Measurements from ENCODE around the gene JMJD6. TPM values are rescaled to one million over a fixed set of nuclear protein-coding genes. Genes with fewer than 3 reads are reported as not detected.

The JMJD6 gene
- total and polyA plus RNA-seq, 2 donors from 2014 or later = 23.6 to 34.3 TPM

GRCh38 chr17:76681222-76682137, 44.9 kb downstream of the JMJD6 start:
- no peak overlapping the region for H3K9ac ChIP-seq (ENCODE audit: low read length in 3 of 3)
- H3K27me3 ChIP-seq (ENCODE audit: control insufficient read depth, insufficient read depth, low read length) = no peaks in the 10 kb centered on the region
- no peaks in the 10 kb centered on the region for H3K9me3 ChIP-seq (ENCODE audit: control insufficient read depth in 2 of 3, insufficient read depth in 1 of 3, low read length in 3 of 3)
- intact Hi-C loops (cut with DNase I) = no loop called here
- peaks cover 0 to 7% (median 0%) of the 10 kb centered on the region in 3 donors for H3K36me3 ChIP-seq (ENCODE audit: control insufficient read depth in 2 of 3, insufficient read depth in 3 of 3, low read length in 3 of 3)
- peaks cover 0 to 2% (median 0%) of the 10 kb centered on the region in 3 donors for H3K4me1 ChIP-seq (ENCODE audit: control insufficient read depth in 2 of 3, insufficient read depth in 2 of 3, low read depth in 1 of 3, low read length in 3 of 3)
- peak; percentile 85 for TF ChIP-seq CTCF (IDR thresholded peaks at IDR 0.05; ENCODE audit: borderline replicate concordance, extremely low read depth, insufficient read depth)
- H3K4me3 ChIP-seq (ENCODE audit: low read length in 3 of 3) = no peak overlapping the region
- FAIRE-seq = no peak
- no peak overlapping the region for H3K27ac ChIP-seq (ENCODE audit: low read depth in 2 of 2, low read length in 2 of 2)
- DNase-seq = peak; percentile 80 to 92 (median 90)

DNA sequence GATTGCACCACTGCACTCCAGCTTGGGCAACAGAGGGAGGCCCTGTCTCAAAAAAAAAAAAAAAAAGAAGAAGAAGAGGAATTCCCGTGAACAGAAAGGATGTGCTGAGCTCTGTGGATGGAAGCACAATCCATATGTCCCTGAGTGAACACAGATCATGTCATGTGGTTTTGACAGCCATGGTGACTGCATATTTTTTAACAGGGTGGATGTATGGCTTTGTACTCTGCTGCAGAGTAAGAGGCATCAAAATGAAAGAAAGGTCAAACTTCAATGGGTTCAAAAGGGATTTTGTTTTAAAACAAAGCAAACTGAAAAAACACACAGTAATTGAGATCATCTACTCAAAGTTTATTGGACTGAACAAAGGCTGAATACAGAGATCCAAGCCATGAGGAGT, 47.2 kb downstream of the JMJD6 start:
- Histone ChIP-seq H3K9me3 (ENCODE audit: control insufficient read depth in 2 of 3, insufficient read depth in 1 of 3, low read length in 3 of 3) (no peaks in the 10 kb centered on the region), H3K9ac (ENCODE audit: low read length in 3 of 3) (no peak overlapping the region), H3K27me3 (ENCODE audit: control insufficient read depth, insufficient read depth, low read length) (no peaks in the 10 kb centered on the region), H3K27ac (ENCODE audit: low read depth in 2 of 2, low read length in 2 of 2) (no peak overlapping the region), H3K4me1 (ENCODE audit: control insufficient read depth in 2 of 3, insufficient read depth in 2 of 3, low read depth in 1 of 3, low read length in 3 of 3) (peaks cover 0 to 2% (median 0%) of the 10 kb centered on the region in 3 donors), H3K4me3 (ENCODE audit: low read length in 3 of 3) (no peak overlapping the region), H3K36me3 (ENCODE audit: control insufficient read depth in 2 of 3, insufficient read depth in 3 of 3, low read length in 3 of 3) (peaks cover 0 to 7% (median 0%) of the 10 kb centered on the region in 3 donors)
- DNase-seq (no peak), FAIRE-seq (no peak)
- no peak for TF ChIP-seq CTCF (IDR thresholded peaks at IDR 0.05; ENCODE audit: borderline replicate concordance, extremely low read depth, insufficient read depth)
- intact Hi-C loops (cut with DNase I) = no loop called here

- no peak for FAIRE-seq
Measured at GRCh38 chr17:76678330-76678729, 48.1 kb downstream of the JMJD6 start.

More at GRCh38 chr17:76678330-76678729, 48.1 kb downstream of the JMJD6 start:
- intact Hi-C loops (cut with DNase I) = no loop called here
- no peak overlapping the region for H3K27ac ChIP-seq (ENCODE audit: low read depth in 2 of 2, low read length in 2 of 2)
- no peak for TF ChIP-seq CTCF (IDR thresholded peaks at IDR 0.05; ENCODE audit: borderline replicate concordance, extremely low read depth, insufficient read depth)
- H3K9ac ChIP-seq (ENCODE audit: low read length in 3 of 3) = no peak overlapping the region
- no peak overlapping the region for H3K4me3 ChIP-seq (ENCODE audit: low read length in 3 of 3)
- peaks cover 0 to 2% (median 0%) of the 10 kb centered on the region in 3 donors for H3K4me1 ChIP-seq (ENCODE audit: control insufficient read depth in 2 of 3, insufficient read depth in 2 of 3, low read depth in 1 of 3, low read length in 3 of 3)
- peaks cover 0 to 7% (median 0%) of the 10 kb centered on the region in 3 donors for H3K36me3 ChIP-seq (ENCODE audit: control insufficient read depth in 2 of 3, insufficient read depth in 3 of 3, low read length in 3 of 3)
- no peaks in the 10 kb centered on the region for H3K27me3 ChIP-seq (ENCODE audit: control insufficient read depth, insufficient read depth, low read length)
- H3K9me3 ChIP-seq (ENCODE audit: control insufficient read depth in 2 of 3, insufficient read depth in 1 of 3, low read length in 3 of 3) = no peaks in the 10 kb centered on the region
- DNase-seq = peak in 1 of 5 donors; percentile 59
